ENCODE data around the gene RELT.
"Not testable (repeated sequence)": the region's sequence is repeated elsewhere in the genome, so short reads cannot be mapped to it uniquely, and the experiment has no call there.

Gene RELT

GRCh38 chr11:73436859-73437258 is 60.7 kb downstream of the RELT start:
- DNase-seq (ENCODE audit: low spot score): not testable (repeated sequence)

GRCh38 chr11:73439002-73439843 is 63.0 kb downstream of the RELT start:
- DNase-seq (ENCODE audit: low spot score): no peak

GRCh38 chr11:73445980-73446379 is 69.8 kb downstream of the RELT start:
- DNase-seq (ENCODE audit: low spot score): no peak

GRCh38 chr11:73446766-73447165 is 70.6 kb downstream of the RELT start:
- DNase-seq (ENCODE audit: low spot score): no peak
